Fibroblast of lung (primary cell): ENCODE measurements around the gene GSG1L2. TPM values are rescaled to one million over a fixed set of nuclear protein-coding genes. Genes with fewer than 3 reads are reported as not detected.

Experiments used
- DNase-seq, 2 donors: peaks; one replicate each; pipeline versions ENCODE4 v3.0.0 to v3.0.0-alpha.2; 2010; ENCODE audit warnings: low read depth in 2 of 2
- H2AFZ ChIP-seq: 2 replicates; pipeline ENCODE4 v1.5.1; 2012; ENCODE audit warnings: low read length, control low read depth, inconsistent platforms
- H3K27ac ChIP-seq: 2 replicates; pipeline ENCODE4 v1.5.1; 2011; ENCODE audit warnings: low read length, control low read depth; ENCODE audit not compliant: insufficient read depth
- H3K27me3 ChIP-seq: 2 replicates; pipeline ENCODE4 v1.5.1; 2011; ENCODE audit warnings: mild to moderate bottlenecking, low read length; ENCODE audit not compliant: control insufficient read depth, insufficient read depth
- H3K36me3 ChIP-seq: 2 replicates; pipeline ENCODE4 v1.5.1; 2011; ENCODE audit warnings: low read length; ENCODE audit not compliant: control insufficient read depth, insufficient read depth
- H3K4me1 ChIP-seq: 2 replicates; pipeline ENCODE4 v1.5.1; 2011; ENCODE audit warnings: low read length; ENCODE audit not compliant: control insufficient read depth, insufficient read depth; ENCODE audit errors: extremely low read depth
- H3K4me2 ChIP-seq: 2 replicates; pipeline ENCODE4 v1.5.1; 2011; ENCODE audit warnings: low read length, control low read depth; ENCODE audit not compliant: insufficient read depth; ENCODE audit errors: extremely low read depth
- H3K4me3 ChIP-seq, 4 experiments: fragments of 200-600 bp in 1 of 4; sonication (generic) in 1 of 4; replicated peaks in 1 of 4; 2 replicates each; pipeline ENCODE4 v1.5.1; 2011 to 2016; ENCODE audit warnings: low read length in 4 of 4, low read depth in 3 of 4, mild to moderate bottlenecking in 3 of 4, control low read depth in 2 of 4, inconsistent platforms in 1 of 4, mixed read lengths in 1 of 4; ENCODE audit not compliant: insufficient read depth in 1 of 4; ENCODE audit errors: control extremely low read depth in 1 of 4
- H3K79me2 ChIP-seq: 2 replicates; pipeline ENCODE4 v1.5.1; 2012; ENCODE audit warnings: mild to moderate bottlenecking, low read length, inconsistent platforms; ENCODE audit not compliant: control insufficient read depth, insufficient read depth
- H3K9ac ChIP-seq: 2 replicates; pipeline ENCODE4 v1.5.1; 2011; ENCODE audit warnings: mild to moderate bottlenecking, low read length, control low read depth; ENCODE audit not compliant: insufficient read depth
- H3K9me3 ChIP-seq: 2 replicates; pipeline ENCODE4 v1.5.1; 2012; ENCODE audit warnings: low read depth, low read length; ENCODE audit not compliant: control insufficient read depth, insufficient read depth
- H4K20me1 ChIP-seq: 2 replicates; pipeline ENCODE4 v1.5.1; 2011; ENCODE audit warnings: low read length; ENCODE audit not compliant: control insufficient read depth, insufficient read depth; ENCODE audit errors: extremely low read depth
- CTCF ChIP-seq, 2 donors: IDR thresholded peaks in 1 of 2; conservative IDR thresholded peaks in 1 of 2; 1 replicate in 1 of 2; 2 replicates in 1 of 2; pipeline ENCODE4 v1.5.1; 2011 to 2012; ENCODE audit warnings: low read length in 2 of 2, control low read depth in 1 of 2, inconsistent platforms in 1 of 2, low read depth in 1 of 2, mild to moderate bottlenecking in 1 of 2
- EZH2 ChIP-seq: IDR thresholded peaks from 2 replicates; pipeline ENCODE4 v1.5.1; 2012; ENCODE audit warnings: low read length, control low read depth, mild to moderate bottlenecking; ENCODE audit errors: missing control alignments
- polyA plus RNA-seq, 2 donors: library from polyadenylated mRNA; depleted of rRNA in 1 of 2; stranded (reverse) in 1 of 2; unstranded in 1 of 2; fragments of >200 nt; gene quantifications; 2 replicates each; pipeline ENCODE4 v1.2.1, GENCODE V29; 2011 to 2012; ENCODE audit warnings: missing spikeins in 1 of 2
- total RNA-seq: library from RNA; depleted of rRNA; stranded (reverse); fragments of >200 nt; gene quantifications from 2 replicates; pipeline ENCODE4 v1.2.1, GENCODE V29; 2014

Gene GSG1L2
- total and polyA plus RNA-seq, 2 donors (not counting 1 experiment from before 2014, with no cell fraction given), result not detected

DNA sequence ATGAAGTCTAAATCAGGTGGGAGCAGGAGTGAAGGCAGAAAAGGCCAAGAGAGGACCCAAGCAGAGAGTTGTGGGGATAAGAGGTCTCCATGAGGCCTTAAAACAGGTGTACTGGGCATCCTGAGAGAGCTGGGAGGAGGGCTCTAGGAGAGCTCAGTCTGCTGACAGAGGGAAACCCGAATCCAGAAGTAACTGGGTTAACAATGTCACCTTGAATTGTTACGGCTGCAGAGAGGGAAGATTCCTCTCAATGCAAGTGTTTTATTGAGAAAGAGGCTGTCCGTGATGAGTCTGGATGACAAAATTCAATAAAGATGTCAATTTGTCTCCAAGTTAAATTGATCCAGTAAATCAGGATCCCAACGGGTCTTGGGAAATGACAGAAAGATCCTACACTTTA lies 38.8 kb downstream of the GSG1L2 start:
- no peaks in the 10 kb centered on the region for H3K79me2 ChIP-seq
- H3K27me3 ChIP-seq, result no peaks in the 10 kb centered on the region
- no peaks in the 10 kb centered on the region for H3K9me3 ChIP-seq
- no peaks in the 10 kb centered on the region for H4K20me1 ChIP-seq
- H3K4me2 ChIP-seq, result no peak overlapping the region
- no peaks in the 10 kb centered on the region for H3K36me3 ChIP-seq
- no peaks in the 10 kb centered on the region for H3K4me1 ChIP-seq
- no peak overlapping the region for H3K9ac ChIP-seq
- no peak overlapping the region for H2AFZ ChIP-seq
- H3K4me3 ChIP-seq, result no peak overlapping the region
- no peak overlapping the region for H3K27ac ChIP-seq
- TF ChIP-seq CTCF (conservative IDR thresholded peaks at IDR 0.05 in 1 of 2, IDR thresholded peaks at IDR 0.05 in 1 of 2; ENCODE audit: low read depth in 1 of 2, low read length in 2 of 2) (no peak), EZH2 (no peak)
- DNase-seq, result no peak

- no peaks in the 10 kb centered on the region for H3K4me1 ChIP-seq
- TF ChIP-seq EZH2 (no peak), CTCF (conservative IDR thresholded peaks at IDR 0.05 in 1 of 2, IDR thresholded peaks at IDR 0.05 in 1 of 2; ENCODE audit: low read depth in 1 of 2, low read length in 2 of 2) (no peak)
- H3K27me3 ChIP-seq, result no peaks in the 10 kb centered on the region
- H3K4me3 ChIP-seq, result no peak overlapping the region
- H3K9ac ChIP-seq, result no peak overlapping the region
- no peaks in the 10 kb centered on the region for H3K36me3 ChIP-seq
- H4K20me1 ChIP-seq, result no peaks in the 10 kb centered on the region
- no peaks in the 10 kb centered on the region for H3K79me2 ChIP-seq
- H2AFZ ChIP-seq, result no peak overlapping the region
- H3K27ac ChIP-seq, result no peak overlapping the region
- H3K4me2 ChIP-seq, result no peak overlapping the region
- no peak for DNase-seq
- no peaks in the 10 kb centered on the region for H3K9me3 ChIP-seq
Observed at GRCh38 chr17:9780552-9780951, 41.3 kb downstream of the GSG1L2 start.

DNA sequence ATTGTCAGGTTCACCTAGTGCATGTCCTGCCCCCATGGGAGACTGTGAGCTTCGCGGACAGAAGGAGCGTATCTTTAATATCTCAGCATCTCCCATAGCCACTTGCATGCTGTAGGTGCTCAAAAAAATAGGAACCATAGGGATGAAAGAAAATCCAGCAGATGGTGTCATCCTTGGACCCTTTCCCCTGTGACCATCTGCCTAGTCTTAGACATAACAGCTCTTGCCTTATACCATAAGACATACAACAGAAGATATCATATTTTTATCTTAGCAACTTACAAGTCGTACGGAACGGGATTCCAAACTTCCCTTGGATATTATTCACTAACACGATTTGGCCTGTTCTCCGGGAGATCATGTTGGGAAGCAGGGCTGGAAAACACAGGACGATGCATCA lies 45.0 kb downstream of the GSG1L2 start:
- Histone ChIP-seq H3K9ac (no peak overlapping the region), H3K4me3 (no peak overlapping the region), H3K79me2 (no peaks in the 10 kb centered on the region), H3K27ac (no peak overlapping the region), H3K4me2 (no peak overlapping the region), H4K20me1 (no peaks in the 10 kb centered on the region), H3K4me1 (no peaks in the 10 kb centered on the region), H3K36me3 (no peaks in the 10 kb centered on the region), H3K27me3 (no peaks in the 10 kb centered on the region), H2AFZ (no peak overlapping the region), H3K9me3 (no peaks in the 10 kb centered on the region)
- no peak for DNase-seq
- no peak for TF ChIP-seq CTCF (conservative IDR thresholded peaks at IDR 0.05 in 1 of 2, IDR thresholded peaks at IDR 0.05 in 1 of 2; ENCODE audit: low read depth in 1 of 2, low read length in 2 of 2)
- no peak for TF ChIP-seq EZH2
